Transverse colon (tissue), 4 donors: ENCODE measurements around the gene PGM5. TPM values are rescaled to one million over a fixed set of nuclear protein-coding genes. Genes with fewer than 3 reads are reported as not detected.

Experiments used
- DNase-seq: peaks from one replicate; pipeline ENCODE4 v3.0.0-alpha.2; 2019
- H3K27ac ChIP-seq, 4 donors: fragments of 200-600 bp; sonication (generic); 2 replicates each; pipeline ENCODE4 v1.5.1; 2016 to 2018; ENCODE audit warnings: inconsistent platforms in 4 of 4
- H3K27me3 ChIP-seq: fragments of 200-600 bp; sonication (generic); 2 replicates; pipeline ENCODE4 v1.5.1; 2017; ENCODE audit warnings: inconsistent platforms
- H3K36me3 ChIP-seq, 4 donors: fragments of 200-600 bp; sonication (generic); 2 replicates each; pipeline ENCODE4 v1.5.1; 2017 to 2019; ENCODE audit warnings: inconsistent platforms in 4 of 4
- H3K4me1 ChIP-seq, 4 donors: fragments of 200-600 bp; sonication (generic); 2 replicates each; pipeline ENCODE4 v1.5.1; 2017 to 2020; ENCODE audit warnings: inconsistent platforms in 4 of 4
- H3K4me3 ChIP-seq, 4 donors: fragments of 200-600 bp; sonication (generic); 1 replicate in 1 of 4; 2 replicates in 3 of 4; pipeline versions ENCODE4 v1.5.1 to v1.6.1; 2017 to 2019; ENCODE audit warnings: inconsistent platforms in 4 of 4
- H3K9me3 ChIP-seq, 2 donors: fragments of 200-600 bp; sonication (generic); 2 replicates each; pipeline ENCODE4 v1.5.1; 2017 to 2019; ENCODE audit warnings: inconsistent platforms in 2 of 2
- CTCF ChIP-seq, 5 experiments: fragments of 200-600 bp in 3 of 5; fragments of 450-650 bp in 2 of 5; sonication (generic) in 3 of 5; IDR thresholded peaks; 1 replicate in 2 of 5; 2 replicates in 3 of 5; pipeline ENCODE4 v1.5.1; 2016 to 2017; ENCODE audit warnings: antibody characterized with exemption in 5 of 5, inconsistent platforms in 3 of 5, mild to moderate bottlenecking in 2 of 5, moderate library complexity in 1 of 5
- EP300 ChIP-seq: sonication (generic); formaldehyde crosslinking; IDR thresholded peaks from one replicate; pipeline ENCODE4 v1.6.1; 2017; ENCODE audit warnings: antibody characterized with exemption, low read depth
- POLR2A ChIP-seq: fragments of 450-650 bp; IDR thresholded peaks from one replicate; pipeline ENCODE4 v1.6.1; 2016; ENCODE audit warnings: antibody characterized with exemption, mild to moderate bottlenecking, moderate library complexity
- POLR2AphosphoS5 ChIP-seq, 3 donors: sonication (generic); formaldehyde crosslinking; IDR thresholded peaks; one replicate each; pipeline ENCODE4 v1.6.1; 2016; ENCODE audit warnings: antibody characterized with exemption in 3 of 3
- WGBS, 2 donors: methylation state at CpG; one replicate each; pipeline ENCODE4 v1.1.5; 2018; ENCODE audit warnings: low coverage in 1 of 2; 5-methylcytosine and 5-hydroxymethylcytosine counted together
- in situ Hi-C, 4 donors: fragments of 200-750 bp; cut with MboI; loops; one replicate each; pipeline versions ENCODE4 v1.15.0 to v1.15.1; 2017; ENCODE audit warnings: low sequenced_read_pairs in 3 of 4, low pct_ligation_motif_present in 1 of 4, low pct_unique_long_range_greater_than_20kb in 1 of 4
- intact Hi-C: fragments of 100-400 bp; cut with DNase I; formaldehyde crosslinking; loops from one replicate; pipeline ENCODE4 v1.15.1; 2023; ENCODE audit warnings: low total_unique reads
- total RNA-seq, 4 donors: library from RNA; depleted of rRNA; stranded (reverse); fragments of >200 nt; gene quantifications; one replicate each; pipeline ENCODE4 v1.1.0, GENCODE V29; 2016

Gene PGM5
- total RNA-seq, 4 donors from 2014 or later: 78.2 to 94.9 (median 89.4) TPM

DNA sequence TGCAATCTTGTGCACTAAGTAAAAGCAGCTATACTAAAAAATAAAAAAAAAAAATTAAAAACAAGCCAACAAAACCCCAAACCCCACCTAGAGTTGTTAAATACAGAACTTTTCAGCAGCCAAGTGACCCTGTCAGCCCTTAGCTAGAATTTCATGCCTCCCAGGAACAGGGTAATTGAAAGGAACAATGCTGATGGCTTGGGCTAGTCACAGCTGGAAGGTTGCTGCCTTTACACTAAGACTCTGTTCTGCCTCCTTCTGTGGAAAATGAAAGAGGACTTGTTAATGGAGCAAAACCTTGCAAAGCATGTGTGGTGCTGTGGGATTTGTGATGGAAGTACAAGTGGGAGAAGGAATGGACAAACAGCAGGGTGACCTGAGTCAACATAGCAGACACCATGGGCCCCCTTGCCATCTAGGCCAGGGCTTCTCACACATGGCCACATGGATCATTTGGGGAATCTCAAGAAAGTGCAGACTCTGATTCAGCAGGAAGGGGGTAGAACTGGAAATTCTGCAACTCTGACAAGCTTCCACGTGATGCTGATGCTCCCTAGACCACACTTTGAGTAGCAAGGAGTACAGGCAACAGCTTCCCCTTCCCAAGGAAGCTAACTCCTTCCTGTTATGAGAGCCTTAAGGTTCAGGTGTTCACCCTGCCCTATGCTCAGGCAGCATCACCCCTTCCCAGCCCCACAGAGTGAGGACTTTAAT is 199.2 kb downstream of the PGM5 start:
- intact Hi-C loops: no loop called here
- in situ Hi-C loops: no loop called here
- TF ChIP-seq EP300 (no peak), POLR2AphosphoS5 (IDR thresholded peaks at IDR 0.05) (no peak), CTCF (IDR thresholded peaks at IDR 0.05) (no peak), POLR2A (no peak)
- H3K36me3 ChIP-seq: no peaks in the 10 kb centered on the region
- no peak for DNase-seq
- H3K9me3 ChIP-seq: no peaks in the 10 kb centered on the region
- no peaks in the 10 kb centered on the region for H3K27me3 ChIP-seq
- 78% methylated on average over 1 of the region's 1 CpG; no CpG with 5 or more reads in 1 of the 2 donors for WGBS, 2 donors
- H3K4me1 ChIP-seq: peaks cover 4 to 48% (median 18%) of the 10 kb centered on the region in 4 donors
- H3K27ac ChIP-seq: no peak overlapping the region
- H3K4me3 ChIP-seq: no peak overlapping the region

DNA sequence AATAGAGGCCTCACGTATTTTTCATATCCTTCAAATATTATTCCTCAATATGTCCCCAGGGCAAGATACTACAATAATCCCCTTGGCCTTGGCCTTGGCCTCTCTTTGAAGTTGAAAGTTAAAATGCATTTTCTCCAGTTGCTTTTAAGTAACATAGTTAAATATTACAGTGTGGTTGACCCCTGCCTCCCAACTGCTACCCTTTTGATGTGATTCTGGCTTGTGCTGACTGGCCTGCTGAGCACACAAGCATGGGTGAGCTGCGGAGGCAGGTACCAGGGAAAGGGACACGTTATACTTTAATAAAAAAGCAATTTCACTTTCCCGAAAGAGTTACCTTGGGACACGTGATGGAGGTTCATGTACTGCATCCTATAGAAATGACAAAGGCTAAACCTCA is 202.1 kb downstream of the PGM5 start:
- WGBS, 2 donors: 88 to 100% methylated on average over 1 to 5 of the region's 5 CpGs
- H3K4me1 ChIP-seq: peaks cover 0 to 18% (median 6%) of the 10 kb centered on the region in 4 donors
- no peak for DNase-seq
- no peak for TF ChIP-seq CTCF (IDR thresholded peaks at IDR 0.05)
- no peak for TF ChIP-seq EP300
- no peak for TF ChIP-seq POLR2AphosphoS5 (IDR thresholded peaks at IDR 0.05)
- TF ChIP-seq POLR2A: no peak
- no peak overlapping the region for H3K27ac ChIP-seq
- in situ Hi-C loops (no loop called here), intact Hi-C loops (no loop called here)
- no peak overlapping the region for H3K4me3 ChIP-seq
- H3K9me3 ChIP-seq: no peaks in the 10 kb centered on the region
- H3K27me3 ChIP-seq: no peaks in the 10 kb centered on the region
- no peaks in the 10 kb centered on the region for H3K36me3 ChIP-seq

- 42% methylated on average over 14 of the region's 14 CpGs; no CpG with 5 or more reads in 1 of the 2 donors for WGBS, 2 donors
- in situ Hi-C loops (no loop called here), intact Hi-C loops (no loop called here)
- no peaks in the 10 kb centered on the region for H3K36me3 ChIP-seq
- DNase-seq: peak; percentile 63
- peak overlapping the region; percentile 33 to 59 (median 41) for H3K27ac ChIP-seq
- TF ChIP-seq EP300 (no peak), CTCF (IDR thresholded peaks at IDR 0.05) (peak; percentile 27 to 45 (median 45)), POLR2AphosphoS5 (IDR thresholded peaks at IDR 0.05) (no peak)
- H3K27me3 ChIP-seq: no peaks in the 10 kb centered on the region
- H3K9me3 ChIP-seq: no peaks in the 10 kb centered on the region
- H3K4me3 ChIP-seq: no peak overlapping the region
- H3K4me1 ChIP-seq: peaks cover 0 to 11% (median 5%) of the 10 kb centered on the region in 4 donors
Measured at GRCh38 chr9:68560071-68560844, 203.8 kb downstream of the PGM5 start.

DNA sequence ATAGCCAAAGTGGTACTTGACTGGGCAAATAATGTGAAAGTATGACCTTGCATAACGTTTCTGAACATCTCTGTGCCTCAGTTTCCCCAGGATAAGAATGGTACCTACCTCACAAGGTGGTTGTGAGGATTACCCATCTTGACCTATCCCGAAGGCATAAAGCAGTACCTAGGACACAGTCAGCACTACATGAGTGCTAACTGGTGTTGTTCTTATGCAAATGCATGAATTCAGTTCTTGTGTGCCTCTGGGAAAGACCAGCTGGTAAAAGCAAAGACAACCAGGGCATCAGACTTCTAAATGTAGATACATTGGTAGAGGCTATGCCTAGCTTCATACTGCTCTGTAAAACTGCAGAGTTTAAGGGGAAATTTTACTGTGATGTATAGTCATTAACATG is 206.1 kb downstream of the PGM5 start:
- Histone ChIP-seq H3K4me3 (no peak overlapping the region), H3K27ac (no peak overlapping the region), H3K36me3 (no peaks in the 10 kb centered on the region), H3K27me3 (no peaks in the 10 kb centered on the region), H3K9me3 (no peaks in the 10 kb centered on the region), H3K4me1 (peaks cover 0 to 11% (median 5%) of the 10 kb centered on the region in 4 donors)
- intact Hi-C loops (no loop called here), in situ Hi-C loops (no loop called here)
- no peak for TF ChIP-seq CTCF (IDR thresholded peaks at IDR 0.05)
- TF ChIP-seq EP300: no peak
- TF ChIP-seq POLR2AphosphoS5 (IDR thresholded peaks at IDR 0.05): no peak
- TF ChIP-seq POLR2A: no peak
- WGBS, 2 donors: 58 to 63% methylated on average over 1 to 2 of the region's 2 CpGs
- DNase-seq: no peak
